ENCODE data around the gene KCNQ1OT1. TPM values are rescaled to one million over a fixed set of nuclear protein-coding genes. Genes with fewer than 3 reads are reported as not detected.
A peak's percentile ranks its signal among the peaks of the same experiment; 100 is the strongest.

The KCNQ1OT1 gene
- total RNA-seq, 1 donor from 2014 or later = 14.3 TPM

GRCh38 chr11:2740275-2740940 lies 40.6 kb upstream of the KCNQ1OT1 start:
- H3K36me3 Mint-ChIP-seq (ENCODE audit: unreplicated experiment) = no peaks in the 10 kb centered on the region
- DNase-seq = peak; percentile 5
- peaks cover 5% of the 10 kb centered on the region for H3K27me3 Mint-ChIP-seq (ENCODE audit: unreplicated experiment)
- no peak overlapping the region for H3K4me3 Mint-ChIP-seq (ENCODE audit: unreplicated experiment)
- peaks cover 6% of the 10 kb centered on the region for H3K4me1 Mint-ChIP-seq (ENCODE audit: low read depth, unreplicated experiment)
- H3K9me3 Mint-ChIP-seq (ENCODE audit: unreplicated experiment) = peaks cover 7% of the 10 kb centered on the region
- no peak overlapping the region for H3K27ac Mint-ChIP-seq (ENCODE audit: unreplicated experiment)
- no peak for TF ChIP-seq CTCF (IDR thresholded peaks at IDR 0.05; ENCODE audit: partially characterized antibody, unreplicated experiment)

GRCh38 chr11:2739531-2740274 lies 39.9 kb upstream of the KCNQ1OT1 start:
- Mint-ChIP-seq H3K27me3 (ENCODE audit: unreplicated experiment) (peaks cover 5% of the 10 kb centered on the region), H3K9me3 (ENCODE audit: unreplicated experiment) (peaks cover 6% of the 10 kb centered on the region), H3K4me3 (ENCODE audit: unreplicated experiment) (no peak overlapping the region), H3K4me1 (ENCODE audit: low read depth, unreplicated experiment) (peaks cover 6% of the 10 kb centered on the region), H3K36me3 (ENCODE audit: unreplicated experiment) (no peaks in the 10 kb centered on the region), H3K27ac (ENCODE audit: unreplicated experiment) (no peak overlapping the region)
- TF ChIP-seq CTCF (IDR thresholded peaks at IDR 0.05; ENCODE audit: partially characterized antibody, unreplicated experiment) = no peak
- no peak for DNase-seq

- Mint-ChIP-seq H3K27me3 (ENCODE audit: unreplicated experiment) (peaks cover 5% of the 10 kb centered on the region), H3K9me3 (ENCODE audit: unreplicated experiment) (peaks cover 1% of the 10 kb centered on the region), H3K36me3 (ENCODE audit: unreplicated experiment) (no peaks in the 10 kb centered on the region), H3K27ac (ENCODE audit: unreplicated experiment) (no peak overlapping the region), H3K4me3 (ENCODE audit: unreplicated experiment) (no peak overlapping the region), H3K4me1 (ENCODE audit: low read depth, unreplicated experiment) (peaks cover 6% of the 10 kb centered on the region)
- no peak for DNase-seq
- no peak for TF ChIP-seq CTCF (IDR thresholded peaks at IDR 0.05; ENCODE audit: partially characterized antibody, unreplicated experiment)
Observed at GRCh38 chr11:2738551-2739431, 39.0 kb upstream of the KCNQ1OT1 start.

GRCh38 chr11:2737866-2738265 lies 38.1 kb upstream of the KCNQ1OT1 start:
- H3K4me1 Mint-ChIP-seq (ENCODE audit: low read depth, unreplicated experiment) = peaks cover 6% of the 10 kb centered on the region
- no peak for DNase-seq
- H3K27ac Mint-ChIP-seq (ENCODE audit: unreplicated experiment) = no peak overlapping the region
- peaks cover 7% of the 10 kb centered on the region for H3K27me3 Mint-ChIP-seq (ENCODE audit: unreplicated experiment)
- H3K36me3 Mint-ChIP-seq (ENCODE audit: unreplicated experiment) = no peaks in the 10 kb centered on the region
- H3K9me3 Mint-ChIP-seq (ENCODE audit: unreplicated experiment) = peaks cover 1% of the 10 kb centered on the region
- TF ChIP-seq CTCF (IDR thresholded peaks at IDR 0.05; ENCODE audit: partially characterized antibody, unreplicated experiment) = no peak
- no peak overlapping the region for H3K4me3 Mint-ChIP-seq (ENCODE audit: unreplicated experiment)

Data from glutamatergic neuron (in vitro differentiated cells).